Activated CD4-positive, alpha-beta T cell treated with anti-CD3 and anti-CD28 coated beads, Interleukin-10, Interleukin-2, amounts not matched to agents 100 ng/mL and 50 ng/mL, durations not matched to agents 16 hours and 8 hours (primary cell): ENCODE results near the gene CLEC4A.
"Not testable (repeated sequence)": the region's sequence is repeated elsewhere in the genome, so short reads cannot be mapped to it uniquely, and the experiment has no call there.

Experiments
- DNase-seq: peaks from one replicate; pipeline ENCODE4 v3.0.0-alpha.2; 2020

CLEC4A gene

DNA sequence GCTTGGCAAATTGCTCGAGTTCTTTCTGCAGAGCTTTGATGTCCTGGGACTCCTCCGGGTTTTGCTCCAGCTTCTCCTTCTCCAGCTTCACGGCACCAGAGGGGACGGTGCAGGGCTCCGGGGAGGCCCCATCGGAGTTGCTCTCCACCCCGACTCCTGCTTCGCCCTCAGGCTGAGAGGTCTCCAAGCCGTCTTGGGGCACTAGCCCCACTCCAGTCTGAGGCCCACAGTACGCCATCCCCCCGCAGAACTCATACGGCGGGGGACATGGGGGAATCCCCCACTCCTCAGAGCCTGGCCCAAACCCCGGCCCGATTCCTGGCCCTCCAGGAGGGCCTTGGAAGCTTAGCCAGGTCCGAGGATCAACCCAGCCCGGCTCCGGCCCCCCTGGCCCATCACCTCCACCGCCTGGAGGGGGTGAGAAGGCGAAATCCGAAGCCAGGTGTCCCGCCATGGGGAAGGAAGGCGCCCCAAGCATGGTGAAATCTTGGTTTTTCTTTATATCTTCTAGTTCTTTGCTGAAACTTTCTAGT, 11.0 kb downstream of the CLEC4A start:
- not testable (repeated sequence) for DNase-seq

DNA sequence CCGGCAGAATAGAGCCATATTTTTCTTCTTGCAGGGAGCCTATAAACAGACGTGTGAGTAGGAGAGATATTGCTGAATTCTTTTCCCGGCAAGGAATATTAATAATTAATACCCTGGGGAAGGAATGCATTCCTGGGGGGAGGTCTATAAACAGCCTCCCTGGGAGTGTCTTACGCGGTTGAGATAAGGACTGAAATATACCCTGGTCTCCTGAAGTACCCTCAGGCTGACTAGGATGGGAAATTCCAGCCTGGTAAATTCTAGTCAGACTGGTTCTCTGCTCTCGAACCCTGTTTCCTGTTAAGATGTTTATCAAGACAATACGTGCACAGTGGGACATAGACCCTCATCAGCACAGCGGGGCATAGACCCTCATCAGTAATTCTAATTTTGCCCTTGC, 18.2 kb downstream of the CLEC4A start:
- not testable (repeated sequence) for DNase-seq

DNA sequence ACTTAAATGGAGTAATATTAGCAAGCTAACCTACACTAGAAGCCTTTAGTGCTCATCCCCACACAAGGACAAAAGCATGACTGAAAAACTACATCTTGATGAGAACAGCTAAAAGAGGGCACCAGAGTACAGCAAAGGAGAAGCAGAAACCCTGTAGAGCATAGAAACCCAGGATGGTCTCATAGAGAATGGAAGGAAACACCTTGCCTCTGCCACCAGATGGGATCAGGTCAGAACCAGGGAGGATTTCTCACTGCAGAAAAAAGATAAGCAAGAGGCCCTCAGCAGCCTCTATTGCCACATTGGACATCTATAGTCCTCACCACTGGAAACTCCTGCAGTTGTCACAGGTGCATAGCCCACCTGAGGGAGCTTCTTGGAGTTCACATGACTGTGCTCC, 19.8 kb downstream of the CLEC4A start:
- DNase-seq = no peak

DNA sequence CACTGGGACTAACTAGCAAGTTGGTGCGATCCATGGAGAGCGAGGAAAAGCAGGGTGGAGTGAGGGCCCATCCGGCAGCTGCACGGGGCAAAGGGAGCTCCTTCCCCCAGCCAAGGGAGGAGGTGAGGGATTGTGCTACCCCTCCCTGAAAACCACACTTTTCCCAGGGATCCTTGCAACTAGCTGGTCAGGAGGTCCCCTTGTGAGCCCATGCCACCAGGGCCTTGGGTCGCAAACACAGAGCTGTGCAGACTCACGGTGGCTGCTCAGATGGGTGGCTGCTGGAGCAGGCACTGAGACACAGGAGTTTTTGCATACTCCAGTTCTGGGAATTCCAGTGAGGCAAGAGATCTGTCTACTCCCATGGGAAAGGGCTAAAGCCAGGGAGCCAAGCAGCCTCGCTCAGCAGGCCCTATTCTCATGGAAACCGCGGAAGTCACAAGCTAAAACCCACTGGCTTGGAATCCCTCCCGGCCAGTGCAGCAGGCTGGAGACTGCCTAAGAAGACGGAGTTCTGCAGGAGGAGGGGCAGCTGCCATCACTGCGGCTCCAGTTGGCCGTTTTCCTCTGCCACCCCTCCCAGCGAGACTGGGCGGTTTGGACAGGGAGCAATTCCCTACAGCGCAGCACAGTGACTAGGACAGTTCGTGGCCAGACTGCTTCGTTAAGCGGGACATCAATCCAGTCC, 22.5 kb downstream of the CLEC4A start:
- no peak for DNase-seq

DNA sequence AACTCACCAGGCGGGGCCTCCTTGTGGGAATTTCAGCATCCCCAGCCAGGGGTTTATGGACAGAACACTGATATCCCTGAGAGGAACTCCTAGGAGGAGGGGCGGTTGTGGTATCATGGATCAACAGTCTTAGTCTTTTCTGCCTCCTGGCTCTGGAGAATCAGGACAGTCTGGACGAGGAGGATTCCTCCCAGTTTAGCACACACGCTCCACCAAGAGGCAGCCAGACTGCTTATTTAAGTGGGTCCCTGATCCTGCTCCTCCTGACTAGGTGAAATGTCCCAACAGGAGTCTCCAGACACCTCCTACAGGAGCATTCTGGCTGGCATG, 23.0 kb downstream of the CLEC4A start:
- DNase-seq = no peak

DNA sequence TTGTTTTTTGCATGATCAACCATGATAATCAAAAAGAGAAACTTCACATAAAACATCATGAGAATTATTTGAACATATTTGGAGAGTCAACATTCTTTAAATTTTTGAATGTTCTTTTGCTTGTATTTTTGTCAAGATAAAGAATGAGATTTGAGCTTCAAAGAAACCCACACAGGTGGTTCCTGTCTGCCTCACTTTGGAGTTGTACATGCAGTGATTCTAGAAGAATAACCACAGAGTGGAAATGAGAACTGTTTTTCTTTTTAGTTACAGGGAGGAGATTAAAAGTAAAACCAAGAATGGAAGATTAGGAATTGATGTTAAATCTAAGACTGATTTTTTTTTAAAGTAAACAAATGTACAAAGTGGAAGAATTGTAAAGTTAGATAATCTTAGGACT, 31.1 kb downstream of the CLEC4A start:
- no peak for DNase-seq

DNA sequence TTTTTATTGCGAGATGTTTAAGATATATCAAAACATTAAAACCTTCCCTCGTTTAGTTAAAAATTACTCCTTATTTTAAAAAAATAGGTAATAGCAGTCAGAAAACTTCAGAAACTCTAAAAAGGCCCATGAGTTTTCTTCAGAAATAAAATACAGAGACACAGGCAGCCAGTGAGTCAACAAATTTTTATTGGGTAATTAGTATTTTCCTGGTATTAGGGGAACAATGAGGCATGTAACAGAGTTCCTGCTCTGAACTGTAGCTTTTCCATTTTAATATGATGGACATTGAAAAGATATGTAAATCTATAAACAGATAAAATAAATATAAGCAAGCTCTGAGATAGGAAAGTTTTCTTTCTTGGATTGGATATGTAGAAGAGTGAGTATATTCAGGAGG, 33.0 kb downstream of the CLEC4A start:
- DNase-seq = no peak

DNA sequence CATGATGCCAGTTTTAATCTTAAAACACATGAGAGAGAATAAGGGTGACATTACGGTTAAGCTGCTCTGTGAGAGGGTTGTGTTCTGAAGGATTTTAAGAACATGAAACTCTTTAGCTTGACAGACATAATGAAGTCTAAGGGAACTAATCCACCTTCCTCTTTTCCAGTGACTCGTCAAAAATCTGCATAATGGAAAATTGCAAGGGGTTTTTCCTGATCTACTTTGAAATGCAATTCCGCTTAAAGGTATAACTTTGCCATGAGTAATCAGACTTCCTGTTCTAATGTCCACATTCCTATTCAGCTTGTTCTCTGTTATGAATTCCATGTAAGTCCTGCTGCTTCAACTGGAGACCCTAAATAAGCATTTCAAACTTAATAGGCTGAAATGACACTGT, 33.4 kb downstream of the CLEC4A start, which contains the start of gene ZNF705A:
ZNF705A (plus strand) TSS at position 171 of the 400 bp plus-strand sequence. CDS start 15,611 bp downstream, outside the sequence.
- no peak for DNase-seq

DNA sequence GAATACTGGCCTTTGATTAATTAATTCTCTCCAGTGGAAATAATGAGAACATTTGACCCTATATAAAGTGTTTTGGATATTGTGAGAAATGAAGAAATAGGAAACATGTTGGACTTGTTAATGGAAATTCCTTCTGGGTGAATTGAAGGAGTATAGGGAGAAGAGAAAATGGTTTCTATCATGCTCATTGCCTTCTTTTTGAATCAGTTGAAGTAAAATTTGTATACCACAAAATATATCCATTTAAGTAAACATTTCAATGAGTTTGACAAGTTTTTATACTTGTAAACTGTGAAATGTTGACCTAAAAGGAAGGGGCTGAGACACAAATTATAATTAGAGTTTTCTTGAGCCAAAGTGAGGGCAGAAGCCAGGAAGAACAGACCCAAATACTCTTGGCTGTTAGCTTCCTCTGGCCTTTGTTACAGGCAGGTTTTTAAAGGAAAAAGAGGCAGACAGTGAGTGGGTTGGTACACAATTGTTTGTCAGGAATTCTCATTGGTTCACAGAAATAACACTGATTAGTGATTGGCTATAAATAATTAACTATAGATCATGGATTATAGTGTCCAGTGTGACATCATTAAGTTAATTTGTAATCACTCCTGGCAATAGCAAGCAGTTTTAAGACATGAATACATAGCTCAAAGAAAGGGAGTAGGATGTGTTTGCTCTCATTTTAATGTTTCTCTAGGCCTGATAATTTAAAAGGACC, 34.2 kb downstream of the CLEC4A start:
- no peak for DNase-seq

DNA sequence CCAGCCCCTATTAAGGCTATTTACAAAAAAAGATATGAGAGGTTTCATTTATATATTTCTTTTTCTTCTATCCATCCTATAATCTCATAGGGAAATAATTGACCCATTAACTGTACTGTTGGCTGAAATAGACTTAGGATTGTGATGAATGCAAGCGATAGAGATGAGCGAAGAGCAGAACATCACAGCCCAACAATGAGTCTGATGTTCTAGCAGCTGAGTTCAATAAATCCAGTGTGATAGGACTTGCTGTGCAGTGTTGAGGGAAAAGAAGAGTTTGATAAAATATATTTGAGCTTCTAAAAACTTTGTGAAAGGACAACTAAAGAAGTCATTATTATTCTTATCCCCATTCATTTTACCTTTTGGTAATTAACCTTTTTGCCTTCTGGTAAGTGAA, 49.5 kb downstream of the CLEC4A start:
- not testable (repeated sequence) for DNase-seq

DNA sequence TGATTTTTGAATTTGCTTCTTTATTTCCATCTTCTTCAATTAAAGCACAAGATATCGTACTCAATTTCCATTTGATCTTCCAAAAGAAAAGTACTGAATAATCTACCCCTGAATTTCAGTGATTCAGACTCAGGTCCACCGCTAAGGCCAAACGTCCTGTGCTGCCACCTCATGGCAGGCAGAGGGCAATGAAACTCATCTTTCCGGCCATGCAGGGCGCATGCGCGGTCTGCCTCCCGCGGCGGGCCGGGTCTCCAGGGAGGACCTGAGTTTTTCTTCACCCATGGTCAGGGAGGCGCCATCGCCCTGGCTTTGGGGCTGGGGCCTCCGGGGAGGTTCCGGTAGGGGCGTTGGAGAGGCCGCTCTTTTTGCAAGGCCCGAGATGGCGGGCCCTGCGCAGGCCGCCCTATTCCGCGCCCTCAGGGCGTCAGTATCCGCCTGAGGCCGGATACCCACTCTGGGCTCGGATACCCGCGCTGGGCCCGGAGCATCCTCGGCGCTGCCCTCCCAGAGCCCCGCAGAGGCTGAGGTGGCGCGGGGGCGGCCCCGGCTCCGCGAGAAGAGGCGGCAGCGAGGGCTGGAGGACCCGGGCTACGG, 56.7 kb downstream of the CLEC4A start:
- peak; percentile 73 for DNase-seq

DNA sequence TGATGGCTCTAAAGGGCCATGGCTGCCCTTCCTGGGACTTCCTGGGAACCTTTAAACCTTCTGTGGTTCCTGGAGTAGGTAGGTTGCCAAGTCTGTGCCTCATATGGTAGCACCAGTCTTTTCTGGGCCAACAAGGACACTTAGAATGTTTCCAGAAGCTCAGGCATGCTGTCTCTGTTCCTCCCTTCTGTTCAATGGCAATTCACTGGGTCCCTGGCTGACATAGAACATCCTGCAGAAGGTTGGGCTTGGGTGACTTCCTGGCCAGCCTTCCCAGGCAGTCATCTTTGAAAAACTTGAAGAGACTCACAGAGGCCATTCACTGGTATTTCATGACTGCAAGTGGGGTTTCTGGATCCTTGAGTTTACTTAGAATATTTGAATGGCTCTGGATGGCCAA, 57.9 kb downstream of the CLEC4A start:
- DNase-seq = not testable (repeated sequence)

DNA sequence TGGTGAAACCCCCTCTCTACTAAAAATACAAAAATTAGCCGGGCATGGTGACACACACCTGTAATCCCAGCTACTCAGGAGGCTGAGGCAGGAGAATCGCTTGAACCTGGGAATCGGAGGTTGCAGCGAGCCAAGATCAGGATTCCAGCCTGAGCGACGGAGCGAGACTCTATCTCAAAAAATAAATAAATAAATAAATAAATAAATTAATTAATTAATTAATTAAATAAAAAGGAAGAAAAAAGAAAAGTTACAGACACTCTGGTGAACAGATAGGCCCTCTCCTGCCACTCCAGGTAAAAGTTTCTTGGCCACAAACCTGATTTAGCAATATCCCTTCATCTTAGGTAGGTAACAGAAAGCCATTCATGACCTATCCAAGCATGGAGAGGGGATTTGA, 59.5 kb downstream of the CLEC4A start:
- DNase-seq = not testable (repeated sequence)

DNA sequence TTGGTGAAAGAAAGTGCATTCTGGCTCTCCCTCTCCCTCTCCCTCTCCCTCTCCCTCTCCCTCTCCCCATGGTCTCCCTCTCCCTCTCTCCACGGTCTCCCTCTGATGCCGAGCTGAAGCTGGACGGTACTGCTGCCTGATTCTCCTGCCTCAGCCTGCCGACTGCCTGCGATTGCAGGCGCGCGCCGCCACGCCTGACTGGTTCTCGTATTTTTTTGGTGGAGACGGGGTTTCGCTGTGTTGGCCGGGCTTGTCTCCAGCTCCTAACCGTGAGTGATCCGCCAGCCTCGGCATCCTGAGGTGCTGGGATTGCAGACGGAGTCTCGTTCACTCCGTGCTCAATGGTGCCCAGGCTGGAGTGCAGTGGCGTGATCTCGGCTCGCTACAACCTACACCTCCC, 59.9 kb downstream of the CLEC4A start:
- not testable (repeated sequence) for DNase-seq

DNA sequence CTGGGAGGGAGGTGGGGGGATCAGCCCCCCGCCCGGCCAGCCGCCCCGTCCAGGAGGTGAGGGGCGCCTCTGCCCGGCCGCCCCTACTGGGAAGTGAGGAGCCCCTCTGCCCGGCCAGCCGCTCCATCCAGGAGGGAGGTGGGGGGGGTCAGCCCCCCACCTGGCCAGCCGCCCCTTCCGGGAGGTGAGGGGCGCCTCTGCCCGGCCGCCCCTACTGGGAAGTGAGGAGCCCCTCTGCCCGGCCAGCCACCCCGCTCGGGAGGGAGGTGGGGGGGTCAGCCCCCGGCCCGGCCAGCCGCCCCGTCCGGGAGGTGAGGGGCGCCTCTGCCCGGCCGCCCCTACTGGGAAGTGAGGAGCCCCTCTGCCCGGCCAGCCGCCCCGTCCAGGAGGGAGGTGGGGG, 60.8 kb downstream of the CLEC4A start:
- DNase-seq = not testable (repeated sequence)

DNA sequence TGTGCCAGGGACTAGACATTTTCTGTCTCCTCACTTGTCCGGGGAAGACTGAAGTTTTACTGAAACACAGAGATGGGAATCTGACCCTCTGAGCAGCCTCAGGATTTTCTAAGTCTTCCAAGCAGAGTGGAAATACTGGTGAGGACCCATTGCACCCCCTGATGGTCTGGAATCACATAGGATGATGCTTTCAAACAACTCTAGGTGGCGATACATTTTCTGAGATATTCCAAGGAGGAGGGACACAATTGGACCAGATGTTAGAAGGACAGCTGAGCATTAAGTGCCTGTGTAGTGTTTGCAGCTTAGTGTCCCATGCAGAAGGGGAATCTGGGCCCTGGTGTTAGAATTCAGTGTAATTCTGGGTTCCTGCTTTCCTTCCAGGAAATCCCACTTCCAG, 64.7 kb downstream of the CLEC4A start:
- not testable (repeated sequence) for DNase-seq
